AG04449 (cell line): Measurements from ENCODE around the gene SLC52A1.

Source experiments
- CTCF ChIA-PET: fragments of 350-600 bp; formaldehyde crosslinking; extraction: SDS; loops from one replicate; lab custom pipeline; 2021; ENCODE audit warnings: antibody characterized with exemption; lab: Yijun Ruan, JAX
- POLR2A ChIA-PET: fragments of 400-600, 350-600 bp; formaldehyde crosslinking; extraction: SDS; loops from one replicate; lab custom pipeline; 2020; ENCODE audit warnings: antibody characterized with exemption, inconsistent platforms; lab: Yijun Ruan, JAX
- DNase-seq: peaks from one replicate; pipeline ENCODE4 v3.0.0-alpha.2; 2010; ENCODE audit warnings: low read depth, low spot score
- H3K4me3 ChIP-seq: 2 replicates; pipeline ENCODE4 v1.5.1; 2011; ENCODE audit warnings: low read depth, mild to moderate bottlenecking, control low read depth, low read length
- CTCF ChIP-seq: IDR thresholded peaks from one replicate; pipeline ENCODE4 v1.5.1; 2011; ENCODE audit warnings: mild to moderate bottlenecking, moderate library complexity, low read length, control low read depth, inconsistent platforms; ENCODE audit not compliant: insufficient read depth; ENCODE audit errors: missing control alignments

The SLC52A1 gene

GRCh38 chr17:4987767-4988567 lies 47.3 kb downstream of the SLC52A1 start:
- POLR2A ChIA-PET, result interaction anchor here (0.6 to 2.8 kb wide), 8 partner anchors 10 to 71 kb away, joined by 3 to 14 read pairs (median 5); partner anchors contain the start of genes INCA1, KIF1C, PFN1 and RNF167

GRCh38 chr17:4986951-4987766 lies 48.1 kb downstream of the SLC52A1 start, which contains the start of gene CAMTA2:
Gene CAMTA2, minus strand, starts transcription at chr17:4987675. Its CDS starts 1,453 bp downstream, at chr17:4986222.
- POLR2A ChIA-PET, result interaction anchor here (0.6 to 2.8 kb wide), 10 partner anchors 11 to 72 kb away, joined by 3 to 14 read pairs (median 5); partner anchors contain the start of genes INCA1, KIF1C, PFN1 and RNF167
- DNase-seq, result no peak
- peak within 1 kb of the TSS; percentile 81 for H3K4me3 ChIP-seq
- TF ChIP-seq CTCF, result peak; percentile 76
- CTCF ChIA-PET, result interaction anchor here (0.8 to 8.0 kb wide), 17 partner anchors 8 to 78 kb away, joined by 3 to 76 read pairs (median 7); partner anchors contain the start of genes INCA1, KIF1C, PFN1 and RNF167

More at GRCh38 chr17:4987767-4988567, 47.3 kb downstream of the SLC52A1 start:
- no peak for DNase-seq
- no peak for TF ChIP-seq CTCF
- CTCF ChIA-PET, result interaction anchor here (0.7 to 8.0 kb wide), 17 partner anchors 10 to 79 kb away, joined by 3 to 76 read pairs (median 4); partner anchors contain the start of genes INCA1, KIF1C, PFN1 and SPAG7
- peak overlapping the region; percentile 81 for H3K4me3 ChIP-seq

GRCh38 chr17:4986403-4986802 lies 48.8 kb downstream of the SLC52A1 start:
- no peak for DNase-seq
- CTCF ChIA-PET, result interaction anchor here (0.8 to 8.0 kb wide), 11 partner anchors 9 to 78 kb away, joined by 3 to 76 read pairs (median 9); partner anchors contain the start of genes INCA1, KIF1C, RNF167 and SLC25A11
- POLR2A ChIA-PET, result interaction anchor here (0.9 to 2.8 kb wide), 5 partner anchors 11 to 46 kb away, joined by 3 to 14 read pairs (median 7); partner anchors contain the start of genes INCA1, KIF1C, PFN1 and RNF167
- peak overlapping the region; percentile 81 for H3K4me3 ChIP-seq
- no peak for TF ChIP-seq CTCF
